ENCODE results near the gene WASF1. TPM values are rescaled to one million over a fixed set of nuclear protein-coding genes. Genes with fewer than 3 reads are reported as not detected.

The WASF1 gene
- total and polyA plus RNA-seq, 2 experiments from 2014 or later: 27.4 to 30.5 TPM

GRCh38 chr6:110068592-110068967, 110.9 kb downstream of the WASF1 start:
- no peaks in the 10 kb centered on the region for H3K36me3 ChIP-seq (ENCODE audit: insufficient read depth)
- no peaks in the 10 kb centered on the region for H4K20me1 ChIP-seq (replicated peaks; ENCODE audit: insufficient read depth)
- DNase-seq (ENCODE audit: low spot score) (no peak), ATAC-seq (no peak)
- Mint-ChIP-seq H3K4me3 (no peak overlapping the region), H3K36me3 (ENCODE audit: low read depth) (no peaks in the 10 kb centered on the region), H3K27ac (no peak overlapping the region), H3K27me3 (ENCODE audit: insufficient read depth, low read depth, poor library complexity) (peaks cover 3% of the 10 kb centered on the region), H3K9me3 (no peaks in the 10 kb centered on the region), H3K4me1 (peaks cover 10% of the 10 kb centered on the region; the same call in 1 of the 3 replicates)
- no peak for TF ChIP-seq JUNB (IDR thresholded peaks at IDR 0.05; ENCODE audit: unreplicated experiment)
- TF ChIP-seq REST (IDR thresholded peaks at IDR 0.05; ENCODE audit: unreplicated experiment): no peak
- TF ChIP-seq EZH2 (IDR thresholded peaks at IDR 0.05; ENCODE audit: low read depth, unreplicated experiment): no peak
- TF ChIP-seq CREB1 (CRISPR knock-in tag; IDR thresholded peaks at IDR 0.05; ENCODE audit: low read depth): no peak
- TF ChIP-seq EZH2phosphoT487 (IDR thresholded peaks at IDR 0.05; ENCODE audit: unreplicated experiment): no peak
- TF ChIP-seq ETS1 (IDR thresholded peaks at IDR 0.05): no peak
- TF ChIP-seq ZNF114 (CRISPR knock-in tag; IDR thresholded peaks at IDR 0.05): no peak
- TF ChIP-seq ZNF462 (CRISPR knock-in tag; IDR thresholded peaks at IDR 0.05): no peak
- TF ChIP-seq STAT1 (IDR thresholded peaks at IDR 0.05; ENCODE audit: unreplicated experiment): no peak
- TF ChIP-seq ZNF331 (CRISPR knock-in tag; IDR thresholded peaks at IDR 0.05; ENCODE audit: low read depth): no peak
- TF ChIP-seq NANOG (IDR thresholded peaks at IDR 0.05; ENCODE audit: borderline replicate concordance): no peak
- TF ChIP-seq CTCF (conservative IDR thresholded peaks at IDR 0.05; ENCODE audit: low read depth in 2 of 2): no peak
- no peak for TF ChIP-seq POLR2AphosphoS5 (IDR thresholded peaks at IDR 0.05; ENCODE audit: low read depth)
- H3K9me2 ChIP-seq (ENCODE audit: insufficient read depth): no peaks in the 10 kb centered on the region
- H3K4me2 ChIP-seq: no peak overlapping the region
- H3K4me3 ChIP-seq: no peak overlapping the region
- H3K4me1 ChIP-seq (ENCODE audit: insufficient read depth): no peaks in the 10 kb centered on the region
- H3K27ac ChIP-seq (ENCODE audit: low read depth): no peak overlapping the region
- H3F3A ChIP-seq (replicated peaks; ENCODE audit: low read depth): no peaks in the 10 kb centered on the region
- no peaks in the 10 kb centered on the region for H3K79me2 ChIP-seq (replicated peaks; ENCODE audit: insufficient read depth)
- no peaks in the 10 kb centered on the region for H3K27me3 ChIP-seq (ENCODE audit: insufficient read depth)
- no peak overlapping the region for H2AFZ ChIP-seq

Data from GM23338 (cell line).